Fibroblast of the aortic adventitia (primary cell): ENCODE data around the gene ATP2B2. TPM values are rescaled to one million over a fixed set of nuclear protein-coding genes. Genes with fewer than 3 reads are reported as not detected.

Experiments used
- DNase-seq: peaks from one replicate; pipeline ENCODE4 v3.0.0-alpha.2; 2010; ENCODE audit warnings: low read depth
- H3K4me3 ChIP-seq: 2 replicates; pipeline ENCODE4 v1.5.1; 2011; ENCODE audit warnings: low read depth, mild to moderate bottlenecking, control low read depth, low read length, moderate library complexity
- CTCF ChIP-seq: IDR thresholded peaks from 2 replicates; pipeline ENCODE4 v1.5.1; 2011; ENCODE audit warnings: mild to moderate bottlenecking, low read length, control low read depth, inconsistent platforms; ENCODE audit not compliant: insufficient read depth
- total RNA-seq: library from RNA; depleted of rRNA; stranded (reverse); fragments of >200 nt; gene quantifications from 2 replicates; pipeline ENCODE4 v1.2.3, GENCODE V29; 2012; ENCODE audit warnings: low replicate concordance

ATP2B2 gene
- total RNA-seq, 1 donor, result not detected

GRCh38 chr3:10468613-10469354 lies 36.6 kb downstream of the ATP2B2 start:
- TF ChIP-seq CTCF, result no peak
- no peak for DNase-seq
- H3K4me3 ChIP-seq, result no peak overlapping the region

- H3K4me3 ChIP-seq, result no peak overlapping the region
- no peak for DNase-seq
- no peak for TF ChIP-seq CTCF
Observed at GRCh38 chr3:10467904-10468612, 37.3 kb downstream of the ATP2B2 start.

GRCh38 chr3:10467204-10467603 lies 38.2 kb downstream of the ATP2B2 start:
- no peak for TF ChIP-seq CTCF
- H3K4me3 ChIP-seq, result no peak overlapping the region
- DNase-seq, result no peak

GRCh38 chr3:10466186-10466585 lies 39.2 kb downstream of the ATP2B2 start:
- no peak overlapping the region for H3K4me3 ChIP-seq
- no peak for DNase-seq
- no peak for TF ChIP-seq CTCF

GRCh38 chr3:10465161-10465560 lies 40.2 kb downstream of the ATP2B2 start:
- H3K4me3 ChIP-seq, result no peak overlapping the region
- TF ChIP-seq CTCF, result no peak
- no peak for DNase-seq

- DNase-seq, result no peak
- TF ChIP-seq CTCF, result no peak
- H3K4me3 ChIP-seq, result no peak overlapping the region
Observed at GRCh38 chr3:10463533-10464434, 41.6 kb downstream of the ATP2B2 start.
